Measurements from ENCODE around the gene IHH. TPM values are rescaled to one million over a fixed set of nuclear protein-coding genes. Genes with fewer than 3 reads are reported as not detected.

IHH gene
- total RNA-seq = not detected

GRCh38 chr2:219060821-219061791, at the start of gene IHH:
Gene IHH, minus strand, starts transcription at chr2:219060921. Its CDS starts 454 bp downstream, at chr2:219060467.
- H3K4me1 Mint-ChIP-seq = peaks cover 18% of the 10 kb centered on the region
- POLR2A ChIA-PET = no interaction called here
- no peaks in the 10 kb centered on the region for H3K36me3 Mint-ChIP-seq (ENCODE audit: low read depth)
- H3K27ac Mint-ChIP-seq = no peak within 1 kb of the TSS
- CTCF ChIA-PET = interaction anchor here (1.3 to 8.3 kb wide), 9 partner anchors 11 to 234 kb away, joined by 3 to 115 read pairs (median 8); no protein-coding TSS in a partner anchor
- peaks cover 71% of the 10 kb centered on the region for H3K27me3 Mint-ChIP-seq
- no peaks in the 10 kb centered on the region for H3K9me3 Mint-ChIP-seq
- peak within 1 kb of the TSS; percentile 1 for H3K4me3 Mint-ChIP-seq
- DNase-seq = no peak

GRCh38 chr2:219109471-219109870, 48.8 kb upstream of the IHH start:
- H3K27ac Mint-ChIP-seq = no peak overlapping the region
- DNase-seq = no peak
- no peaks in the 10 kb centered on the region for H3K36me3 Mint-ChIP-seq (ENCODE audit: low read depth)
- H3K4me3 Mint-ChIP-seq = no peak overlapping the region
- H3K9me3 Mint-ChIP-seq = no peaks in the 10 kb centered on the region
- H3K4me1 Mint-ChIP-seq = peaks cover 7% of the 10 kb centered on the region
- ChIA-PET POLR2A (no interaction called here), CTCF (interaction anchor here (2.2 kb wide), 1 partner anchor 52 kb away, joined by 9 read pairs; no protein-coding TSS in a partner anchor)
- no peaks in the 10 kb centered on the region for H3K27me3 Mint-ChIP-seq

GRCh38 chr2:219107758-219108157, 47.0 kb upstream of the IHH start:
- ChIA-PET POLR2A (no interaction called here), CTCF (interaction anchor here (0.9 to 1.1 kb wide), 2 partner anchors 50 to 78 kb away, joined by 3 read pairs; no protein-coding TSS in a partner anchor)
- no peak overlapping the region for H3K4me3 Mint-ChIP-seq
- no peaks in the 10 kb centered on the region for H3K27me3 Mint-ChIP-seq
- no peaks in the 10 kb centered on the region for H3K9me3 Mint-ChIP-seq
- no peak for DNase-seq
- H3K27ac Mint-ChIP-seq = no peak overlapping the region
- H3K4me1 Mint-ChIP-seq = peaks cover 7% of the 10 kb centered on the region
- no peaks in the 10 kb centered on the region for H3K36me3 Mint-ChIP-seq (ENCODE audit: low read depth)

- POLR2A ChIA-PET = no interaction called here
- Mint-ChIP-seq H3K4me3 (no peak overlapping the region), H3K27me3 (no peaks in the 10 kb centered on the region), H3K9me3 (no peaks in the 10 kb centered on the region), H3K4me1 (peaks cover 5% of the 10 kb centered on the region), H3K27ac (no peak overlapping the region), H3K36me3 (ENCODE audit: low read depth) (no peaks in the 10 kb centered on the region)
- CTCF ChIA-PET = interaction anchor here (1.2 to 3.2 kb wide), 2 partner anchors 14 to 77 kb away, joined by 3 to 12 read pairs; no protein-coding TSS in a partner anchor
- no peak for DNase-seq
Measured at GRCh38 chr2:219106251-219106650, 45.5 kb upstream of the IHH start.

- ChIA-PET POLR2A (interaction anchor here (0.5 to 1.3 kb wide), 2 partner anchors 9 to 590 kb away, joined by 3 read pairs; no protein-coding TSS in a partner anchor), CTCF (interaction anchor here (0.5 to 3.2 kb wide), 34 partner anchors 8 to 1218 kb away, joined by 3 to 34 read pairs (median 5); partner anchors contain the start of gene IHH)
- Mint-ChIP-seq H3K27ac (no peak overlapping the region), H3K9me3 (no peaks in the 10 kb centered on the region), H3K4me1 (peaks cover 5% of the 10 kb centered on the region), H3K27me3 (no peaks in the 10 kb centered on the region), H3K4me3 (no peak overlapping the region), H3K36me3 (ENCODE audit: low read depth) (no peaks in the 10 kb centered on the region)
- no peak for DNase-seq
Measured at GRCh38 chr2:219104107-219105035, 43.6 kb upstream of the IHH start.

- no peak overlapping the region for H3K27ac Mint-ChIP-seq
- CTCF ChIA-PET = interaction anchor here (0.6 kb wide), 1 partner anchor 363 kb away, joined by 3 read pairs; no protein-coding TSS in a partner anchor
- H3K9me3 Mint-ChIP-seq = no peaks in the 10 kb centered on the region
- no peaks in the 10 kb centered on the region for H3K36me3 Mint-ChIP-seq (ENCODE audit: low read depth)
- DNase-seq = no peak
- no peak overlapping the region for H3K4me3 Mint-ChIP-seq
- H3K27me3 Mint-ChIP-seq = no peaks in the 10 kb centered on the region
- POLR2A ChIA-PET = no interaction called here
- peaks cover 2% of the 10 kb centered on the region for H3K4me1 Mint-ChIP-seq
Measured at GRCh38 chr2:219099329-219099728, 38.6 kb upstream of the IHH start.

- ChIA-PET POLR2A (interaction anchor here (1.1 kb wide), 1 partner anchor 8 kb away, joined by 3 read pairs; no protein-coding TSS in a partner anchor), CTCF (interaction anchor here (0.5 to 1.7 kb wide), 4 partner anchors 8 to 24 kb away, joined by 3 to 10 read pairs (median 4); no protein-coding TSS in a partner anchor)
- Mint-ChIP-seq H3K9me3 (no peaks in the 10 kb centered on the region), H3K27me3 (no peaks in the 10 kb centered on the region), H3K4me3 (no peak overlapping the region), H3K4me1 (no peaks in the 10 kb centered on the region), H3K27ac (no peak overlapping the region), H3K36me3 (ENCODE audit: low read depth) (no peaks in the 10 kb centered on the region)
- DNase-seq = no peak
Measured at GRCh38 chr2:219095406-219095935, 34.8 kb upstream of the IHH start.

DNA sequence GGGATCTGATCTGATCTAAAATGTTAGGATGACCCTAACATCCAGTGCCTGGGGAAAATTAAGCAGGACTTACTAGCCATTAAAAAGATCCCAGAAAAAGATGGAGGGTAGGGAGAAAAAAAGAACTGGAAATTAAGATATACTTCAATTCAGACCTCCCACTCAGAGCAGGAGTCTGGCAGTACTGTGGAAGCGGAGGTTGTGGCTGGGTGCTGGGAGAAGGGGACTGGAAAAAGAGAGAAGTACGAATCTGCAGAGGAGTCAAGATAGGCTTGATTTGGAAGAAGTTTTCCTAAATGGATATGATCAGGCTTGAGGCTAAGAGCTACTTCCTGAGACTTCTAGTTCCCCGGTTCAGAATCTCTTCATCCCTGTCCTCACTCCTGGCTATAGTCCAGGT, 33.5 kb upstream of the IHH start:
- peaks cover 3% of the 10 kb centered on the region for H3K36me3 Mint-ChIP-seq (ENCODE audit: low read depth)
- H3K27me3 Mint-ChIP-seq = no peaks in the 10 kb centered on the region
- no peak for DNase-seq
- no peaks in the 10 kb centered on the region for H3K9me3 Mint-ChIP-seq
- ChIA-PET CTCF (interaction anchor here (4.5 kb wide), 1 partner anchor 10 kb away, joined by 21 read pairs; no protein-coding TSS in a partner anchor), POLR2A (no interaction called here)
- H3K4me3 Mint-ChIP-seq = no peak overlapping the region
- no peaks in the 10 kb centered on the region for H3K4me1 Mint-ChIP-seq
- no peak overlapping the region for H3K27ac Mint-ChIP-seq

- Mint-ChIP-seq H3K4me1 (no peaks in the 10 kb centered on the region), H3K27me3 (no peaks in the 10 kb centered on the region), H3K9me3 (no peaks in the 10 kb centered on the region), H3K27ac (no peak overlapping the region), H3K36me3 (ENCODE audit: low read depth) (peaks cover 3% of the 10 kb centered on the region), H3K4me3 (no peak overlapping the region)
- DNase-seq = no peak
- ChIA-PET CTCF (interaction anchor here (0.8 to 4.5 kb wide), 3 partner anchors 13 to 61 kb away, joined by 3 to 21 read pairs (median 4); no protein-coding TSS in a partner anchor), POLR2A (no interaction called here)
Measured at GRCh38 chr2:219090436-219091299, 29.9 kb upstream of the IHH start.

GRCh38 chr2:219089330-219089729, 28.6 kb upstream of the IHH start:
- CTCF ChIA-PET = interaction anchor here (1.3 to 4.0 kb wide), 3 partner anchors 14 to 59 kb away, joined by 3 to 14 read pairs (median 7); no protein-coding TSS in a partner anchor
- H3K9me3 Mint-ChIP-seq = no peaks in the 10 kb centered on the region
- no peaks in the 10 kb centered on the region for H3K27me3 Mint-ChIP-seq
- H3K27ac Mint-ChIP-seq = no peak overlapping the region
- peaks cover 7% of the 10 kb centered on the region for H3K4me1 Mint-ChIP-seq
- no peak overlapping the region for H3K4me3 Mint-ChIP-seq
- no peak for DNase-seq
- POLR2A ChIA-PET = no interaction called here
- peaks cover 3% of the 10 kb centered on the region for H3K36me3 Mint-ChIP-seq (ENCODE audit: low read depth)

DNA sequence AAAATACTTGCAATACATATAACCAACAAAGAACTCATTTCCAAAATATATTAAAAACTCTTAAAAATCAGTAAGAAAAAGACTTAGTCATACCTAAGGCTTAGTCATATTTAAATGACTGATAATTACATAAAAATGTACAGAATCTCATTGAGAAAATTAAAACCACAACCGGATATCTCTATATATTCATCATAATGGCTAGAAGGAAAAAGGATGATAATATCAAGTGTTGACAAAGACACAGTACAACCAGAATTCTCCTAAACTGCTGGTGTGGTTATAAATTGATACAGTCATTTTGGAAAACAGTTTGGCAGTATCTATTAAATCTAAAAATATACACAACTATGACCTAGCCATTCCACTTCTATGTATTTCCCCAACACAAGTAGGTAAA, 27.1 kb upstream of the IHH start:
- ChIA-PET CTCF (interaction anchor here (0.8 to 4.0 kb wide), 7 partner anchors 13 to 58 kb away, joined by 3 to 14 read pairs (median 4); no protein-coding TSS in a partner anchor), POLR2A (no interaction called here)
- H3K27me3 Mint-ChIP-seq = no peaks in the 10 kb centered on the region
- peaks cover 7% of the 10 kb centered on the region for H3K4me1 Mint-ChIP-seq
- H3K27ac Mint-ChIP-seq = no peak overlapping the region
- H3K4me3 Mint-ChIP-seq = no peak overlapping the region
- DNase-seq = no peak
- peaks cover 3% of the 10 kb centered on the region for H3K36me3 Mint-ChIP-seq (ENCODE audit: low read depth)
- H3K9me3 Mint-ChIP-seq = no peaks in the 10 kb centered on the region

Data from activated CD4-positive, alpha-beta memory T cell treated with anti-CD3 and anti-CD28 coated beads, Interleukin-2, amount 10 ng/mL, durations not matched to agents 7 days and 5 days (primary cell).